ENCODE results near the gene SH3GLB2.
"Not testable (repeated sequence)": the region's sequence is repeated elsewhere in the genome, so short reads cannot be mapped to it uniquely, and the experiment has no call there.

The SH3GLB2 gene

GRCh38 chr9:128987805-128988204 is 40.3 kb downstream of the SH3GLB2 start:
- no peak for DNase-seq

- DNase-seq, result no peak
These were observed 41.5 kb downstream of the SH3GLB2 start for GRCh38 chr9:128986671-128987070.

GRCh38 chr9:128983536-128983935 is 44.6 kb downstream of the SH3GLB2 start:
- no peak for DNase-seq

- DNase-seq, result no peak
These were observed 49.0 kb downstream of the SH3GLB2 start for GRCh38 chr9:128979111-128979510.

GRCh38 chr9:128972956-128973355 is 55.2 kb downstream of the SH3GLB2 start:
- DNase-seq, result no peak

- DNase-seq, result no peak
These were observed 58.6 kb downstream of the SH3GLB2 start for GRCh38 chr9:128969491-128969890.

GRCh38 chr9:128961403-128961802 is 66.7 kb downstream of the SH3GLB2 start:
- not testable (repeated sequence) for DNase-seq

Data from stimulated activated CD4-positive, alpha-beta T cell treated with anti-CD3 and anti-CD28 coated beads, Interleukin-12 subunit alpha, Interleukin-12 subunit beta, amount 100 ng/mL, for 4 hours (primary cell).